Keratinocyte (primary cell): ENCODE results near the gene H1-8.

Experiments
- EZH2 ChIP-seq: IDR thresholded peaks from one replicate; pipeline ENCODE4 v1.6.1; 2012; ENCODE audit warnings: inconsistent platforms, mild to moderate bottlenecking, low read length, moderate library complexity
- TF ChIP-seq, protein P1 (sequence below), 3 experiments: IDR thresholded peaks in 1 of 3; conservative IDR thresholded peaks in 1 of 3; optimal IDR thresholded peaks in 1 of 3; 2 replicates in 2 of 3; 3 replicates in 1 of 3; pipeline versions ENCODE3 to v1.5.1; 2011; ENCODE audit warnings: low read length in 3 of 3, mild to moderate bottlenecking in 3 of 3, moderate library complexity in 2 of 3, control low read depth in 1 of 3, inconsistent platforms in 1 of 3; ENCODE audit not compliant: insufficient read depth in 2 of 3; ENCODE audit errors: extremely low read depth in 1 of 3

- TF ChIP-seq, protein P1, sequence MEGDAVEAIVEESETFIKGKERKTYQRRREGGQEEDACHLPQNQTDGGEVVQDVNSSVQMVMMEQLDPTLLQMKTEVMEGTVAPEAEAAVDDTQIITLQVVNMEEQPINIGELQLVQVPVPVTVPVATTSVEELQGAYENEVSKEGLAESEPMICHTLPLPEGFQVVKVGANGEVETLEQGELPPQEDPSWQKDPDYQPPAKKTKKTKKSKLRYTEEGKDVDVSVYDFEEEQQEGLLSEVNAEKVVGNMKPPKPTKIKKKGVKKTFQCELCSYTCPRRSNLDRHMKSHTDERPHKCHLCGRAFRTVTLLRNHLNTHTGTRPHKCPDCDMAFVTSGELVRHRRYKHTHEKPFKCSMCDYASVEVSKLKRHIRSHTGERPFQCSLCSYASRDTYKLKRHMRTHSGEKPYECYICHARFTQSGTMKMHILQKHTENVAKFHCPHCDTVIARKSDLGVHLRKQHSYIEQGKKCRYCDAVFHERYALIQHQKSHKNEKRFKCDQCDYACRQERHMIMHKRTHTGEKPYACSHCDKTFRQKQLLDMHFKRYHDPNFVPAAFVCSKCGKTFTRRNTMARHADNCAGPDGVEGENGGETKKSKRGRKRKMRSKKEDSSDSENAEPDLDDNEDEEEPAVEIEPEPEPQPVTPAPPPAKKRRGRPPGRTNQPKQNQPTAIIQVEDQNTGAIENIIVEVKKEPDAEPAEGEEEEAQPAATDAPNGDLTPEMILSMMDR (optimal IDR thresholded peaks at IDR 0.05 in 1 of 3, IDR thresholded peaks at IDR 0.05 in 1 of 3, conservative IDR thresholded peaks at IDR 0.05 in 1 of 3; ENCODE audit: extremely low read depth in 1 of 3, insufficient read depth in 2 of 3, low read length in 3 of 3): no peak
- TF ChIP-seq EZH2: no peak
These were observed 21.4 kb upstream of the H1-8 start for GRCh38 chr3:129521611-129522010.
